Panc1 (cell line): ENCODE measurements around the gene DNAL1. TPM values are rescaled to one million over a fixed set of nuclear protein-coding genes. Genes with fewer than 3 reads are reported as not detected.

ENCODE experiments used
- ATAC-seq: fragments of 200-7000 bp; cut with Tn5 transposase; 2 replicates; pipeline ENCODE4 v1.9.1; 2020; ENCODE audit warnings: mild to moderate bottlenecking, moderate library complexity
- BruUV-seq: library from RNA; stranded (reverse); fragments of 400-500 nt; replicated peaks from 2 replicates; lab custom pipeline; 2021; lab: Mats Ljungman, UMichigan
- CTCF ChIA-PET: fragments of 300-600 bp; sonication (Branson Sonifier 250); formaldehyde crosslinking; loops from one replicate; lab custom pipeline; 2022; ENCODE audit warnings: antibody characterized with exemption; lab: Charles Lee
- POLR2A ChIA-PET: fragments of 300-600 bp; sonication (Branson Sonifier 250); formaldehyde crosslinking; loops from one replicate; lab custom pipeline; 2022; ENCODE audit warnings: antibody characterized with exemption; lab: Charles Lee
- DNase-seq: peaks from one replicate; pipeline ENCODE4 v3.0.0-alpha.2; 2010; ENCODE audit warnings: low read depth, low spot score
- H3K27ac ChIP-seq: 2 replicates; pipeline ENCODE4 v1.5.1; 2011; ENCODE audit warnings: mild to moderate bottlenecking, low read length, inconsistent platforms
- H3K27me3 ChIP-seq: fragments of 200-500 bp; sonication (Bioruptor generic); 2 replicates; pipeline ENCODE4 v1.6.0; 2014; ENCODE audit warnings: low read length, inconsistent platforms; ENCODE audit not compliant: control insufficient read depth, insufficient read depth
- H3K36me3 ChIP-seq: fragments of 200-500 bp; sonication (Bioruptor generic); 2 replicates; pipeline ENCODE4 v1.5.1; 2014; ENCODE audit warnings: inconsistent platforms, mild to moderate bottlenecking, low read length, moderate library complexity; ENCODE audit not compliant: control insufficient read depth, insufficient read depth
- H3K4me1 ChIP-seq: 2 replicates; pipeline ENCODE4 v1.5.1; 2011; ENCODE audit warnings: inconsistent platforms, mild to moderate bottlenecking, low read length, moderate library complexity; ENCODE audit not compliant: control insufficient read depth, insufficient read depth
- H3K4me3 ChIP-seq, 2 experiments: 2 replicates each; pipeline ENCODE4 v1.5.1; 2011 to 2012; ENCODE audit warnings: low read depth in 2 of 2, low read length in 2 of 2, mild to moderate bottlenecking in 2 of 2, inconsistent platforms in 1 of 2, moderate library complexity in 1 of 2
- H3K9me3 ChIP-seq: fragments of 200-500 bp; sonication (Bioruptor generic); 2 replicates; pipeline ENCODE4 v1.5.1; 2014; ENCODE audit warnings: low read depth, mild to moderate bottlenecking, inconsistent platforms, low read length, moderate library complexity; ENCODE audit not compliant: control insufficient read depth, insufficient read depth
- POLR2AphosphoS5 ChIP-seq: IDR thresholded peaks from 2 replicates; pipeline ENCODE4 v1.6.1; 2012; ENCODE audit warnings: mild to moderate bottlenecking, low read depth, low read length, moderate library complexity
- SIN3A ChIP-seq: IDR thresholded peaks from 2 replicates; pipeline ENCODE4 v1.6.1; 2012; ENCODE audit warnings: low read depth, mild to moderate bottlenecking, low read length, moderate library complexity, borderline replicate concordance; ENCODE audit not compliant: insufficient read depth
- TCF7L2 ChIP-seq: IDR thresholded peaks from 2 replicates; pipeline ENCODE4 v1.6.1; 2011; ENCODE audit warnings: mild to moderate bottlenecking, low read depth, low read length, inconsistent platforms
- in situ Hi-C: cut with HindIII; loops from 2 replicates; pipeline ENCODE4 v1.10.0; 2016; ENCODE audit warnings: low sequenced_read_pairs, low pct_unique_long_range_greater_than_20kb
- intact Hi-C: fragments of 100-400 bp; cut with micrococcal nuclease; formaldehyde crosslinking; loops from one replicate; pipeline ENCODE4 v1.10.0; 2022; ENCODE audit not compliant: unreplicated experiment
- total RNA-seq: library from RNA; stranded (reverse); gene quantifications from one replicate; pipeline ENCODE4 v1.2.1, GENCODE V29; 2021; ENCODE audit not compliant: unreplicated experiment
- TF ChIP-seq, protein P1 (sequence below), 2 experiments: IDR thresholded peaks; 2 replicates each; pipeline ENCODE4 v1.6.1; 2011 to 2012; ENCODE audit warnings: low read depth in 2 of 2, control low read depth in 1 of 2, low read length in 1 of 2, mild to moderate bottlenecking in 1 of 2, moderate library complexity in 1 of 2; ENCODE audit not compliant: insufficient read depth in 1 of 2
- TF ChIP-seq, protein P2 (sequence below): fragments of 450-650 bp; IDR thresholded peaks from 2 replicates; pipeline ENCODE4 v1.5.1; 2017; ENCODE audit warnings: mild to moderate bottlenecking

Gene DNAL1
- total RNA-seq, 1 experiment from 2014 or later, result 15.2 TPM

DNA sequence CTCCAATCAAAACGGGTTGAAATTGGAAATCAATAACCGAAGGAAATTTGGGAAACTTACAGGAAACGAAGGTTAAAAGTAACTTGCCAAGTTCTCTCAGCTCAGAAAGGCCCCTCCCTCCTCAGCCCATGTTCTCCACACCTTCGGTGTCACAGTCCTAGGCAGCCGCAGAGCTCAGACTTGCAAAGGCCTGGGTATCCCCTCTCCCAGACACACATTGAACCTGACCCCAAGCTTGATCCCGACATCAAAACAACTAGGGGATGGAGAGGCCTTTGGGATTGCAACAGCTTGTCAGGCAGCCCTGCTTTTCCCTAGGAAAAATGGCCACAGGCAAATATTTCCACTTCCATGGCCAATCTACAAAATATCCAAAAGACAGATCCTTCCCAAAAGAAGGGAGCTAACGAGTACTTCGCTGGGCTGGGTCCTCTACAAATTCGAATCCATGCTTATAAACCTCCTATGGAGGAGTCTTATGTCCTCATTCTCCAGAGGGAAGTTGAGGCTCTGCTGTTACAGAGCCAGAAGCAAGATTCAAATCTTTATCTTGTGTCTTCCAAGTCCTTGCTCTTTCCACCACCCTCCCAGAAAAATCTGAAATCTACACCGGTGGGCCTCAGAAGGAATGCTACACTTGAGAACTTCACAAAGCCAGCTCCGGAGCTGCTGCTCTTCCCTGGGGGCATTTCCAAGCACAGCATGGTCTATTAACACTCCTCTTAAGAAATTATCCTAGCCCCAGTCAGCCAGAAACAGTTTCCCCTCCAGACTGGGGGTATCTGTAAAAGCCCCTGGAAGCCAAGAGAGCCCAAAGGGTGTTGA is 105.1 kb downstream of the DNAL1 start:
- Histone ChIP-seq H3K27ac (peak overlapping the region; percentile 97), H3K4me3 (no peak overlapping the region), H3K36me3 (no peaks in the 10 kb centered on the region), H3K4me1 (peaks cover 95% of the 10 kb centered on the region), H3K27me3 (no peaks in the 10 kb centered on the region), H3K9me3 (no peaks in the 10 kb centered on the region)
- DNase-seq (no peak), ATAC-seq (no peak)
- intact Hi-C loops (no loop called here), in situ Hi-C loops (no loop called here)
- ChIA-PET CTCF (interaction anchor here (1.0 kb wide), 1 partner anchor 21 kb away, joined by 4 read pairs; no protein-coding TSS in a partner anchor), POLR2A (interaction anchor here (0.6 kb wide), 1 partner anchor 14 kb away, joined by 7 read pairs; no protein-coding TSS in a partner anchor)
- TF ChIP-seq, protein P1, sequence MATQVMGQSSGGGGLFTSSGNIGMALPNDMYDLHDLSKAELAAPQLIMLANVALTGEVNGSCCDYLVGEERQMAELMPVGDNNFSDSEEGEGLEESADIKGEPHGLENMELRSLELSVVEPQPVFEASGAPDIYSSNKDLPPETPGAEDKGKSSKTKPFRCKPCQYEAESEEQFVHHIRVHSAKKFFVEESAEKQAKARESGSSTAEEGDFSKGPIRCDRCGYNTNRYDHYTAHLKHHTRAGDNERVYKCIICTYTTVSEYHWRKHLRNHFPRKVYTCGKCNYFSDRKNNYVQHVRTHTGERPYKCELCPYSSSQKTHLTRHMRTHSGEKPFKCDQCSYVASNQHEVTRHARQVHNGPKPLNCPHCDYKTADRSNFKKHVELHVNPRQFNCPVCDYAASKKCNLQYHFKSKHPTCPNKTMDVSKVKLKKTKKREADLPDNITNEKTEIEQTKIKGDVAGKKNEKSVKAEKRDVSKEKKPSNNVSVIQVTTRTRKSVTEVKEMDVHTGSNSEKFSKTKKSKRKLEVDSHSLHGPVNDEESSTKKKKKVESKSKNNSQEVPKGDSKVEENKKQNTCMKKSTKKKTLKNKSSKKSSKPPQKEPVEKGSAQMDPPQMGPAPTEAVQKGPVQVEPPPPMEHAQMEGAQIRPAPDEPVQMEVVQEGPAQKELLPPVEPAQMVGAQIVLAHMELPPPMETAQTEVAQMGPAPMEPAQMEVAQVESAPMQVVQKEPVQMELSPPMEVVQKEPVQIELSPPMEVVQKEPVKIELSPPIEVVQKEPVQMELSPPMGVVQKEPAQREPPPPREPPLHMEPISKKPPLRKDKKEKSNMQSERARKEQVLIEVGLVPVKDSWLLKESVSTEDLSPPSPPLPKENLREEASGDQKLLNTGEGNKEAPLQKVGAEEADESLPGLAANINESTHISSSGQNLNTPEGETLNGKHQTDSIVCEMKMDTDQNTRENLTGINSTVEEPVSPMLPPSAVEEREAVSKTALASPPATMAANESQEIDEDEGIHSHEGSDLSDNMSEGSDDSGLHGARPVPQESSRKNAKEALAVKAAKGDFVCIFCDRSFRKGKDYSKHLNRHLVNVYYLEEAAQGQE (IDR thresholded peaks at IDR 0.05; ENCODE audit: insufficient read depth in 1 of 2, low read depth in 2 of 2, low read length in 1 of 2), result no peak
- TF ChIP-seq POLR2AphosphoS5 (no peak), TCF7L2 (no peak), SIN3A (no peak)
- TF ChIP-seq, protein P2, sequence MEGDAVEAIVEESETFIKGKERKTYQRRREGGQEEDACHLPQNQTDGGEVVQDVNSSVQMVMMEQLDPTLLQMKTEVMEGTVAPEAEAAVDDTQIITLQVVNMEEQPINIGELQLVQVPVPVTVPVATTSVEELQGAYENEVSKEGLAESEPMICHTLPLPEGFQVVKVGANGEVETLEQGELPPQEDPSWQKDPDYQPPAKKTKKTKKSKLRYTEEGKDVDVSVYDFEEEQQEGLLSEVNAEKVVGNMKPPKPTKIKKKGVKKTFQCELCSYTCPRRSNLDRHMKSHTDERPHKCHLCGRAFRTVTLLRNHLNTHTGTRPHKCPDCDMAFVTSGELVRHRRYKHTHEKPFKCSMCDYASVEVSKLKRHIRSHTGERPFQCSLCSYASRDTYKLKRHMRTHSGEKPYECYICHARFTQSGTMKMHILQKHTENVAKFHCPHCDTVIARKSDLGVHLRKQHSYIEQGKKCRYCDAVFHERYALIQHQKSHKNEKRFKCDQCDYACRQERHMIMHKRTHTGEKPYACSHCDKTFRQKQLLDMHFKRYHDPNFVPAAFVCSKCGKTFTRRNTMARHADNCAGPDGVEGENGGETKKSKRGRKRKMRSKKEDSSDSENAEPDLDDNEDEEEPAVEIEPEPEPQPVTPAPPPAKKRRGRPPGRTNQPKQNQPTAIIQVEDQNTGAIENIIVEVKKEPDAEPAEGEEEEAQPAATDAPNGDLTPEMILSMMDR, result no peak
- BruUV-seq, result no TSS peak

DNA sequence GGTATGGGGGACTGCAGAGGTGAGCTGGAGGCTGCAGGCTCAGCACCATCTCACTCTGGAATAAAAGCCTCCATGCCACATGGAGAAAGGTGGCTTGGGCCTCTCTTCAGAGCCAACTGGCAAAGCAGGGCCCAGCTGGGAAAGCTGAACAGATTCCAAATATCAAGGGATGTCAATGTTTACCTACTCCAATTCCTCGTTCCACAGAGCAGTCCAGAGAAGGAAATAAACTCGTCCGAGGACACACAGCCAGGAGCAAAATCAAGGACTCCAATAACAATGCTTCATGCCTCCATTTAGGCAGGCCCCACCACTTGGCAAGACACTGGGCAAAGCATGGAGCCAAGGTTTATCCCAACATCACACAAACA is 105.7 kb downstream of the DNAL1 start:
- in situ Hi-C loops, result no loop called here
- DNase-seq (no peak), ATAC-seq (no peak)
- ChIA-PET POLR2A (interaction anchor here (0.6 kb wide), 1 partner anchor 13 kb away, joined by 7 read pairs; no protein-coding TSS in a partner anchor), CTCF (no interaction called here)
- intact Hi-C loops, result no loop called here
- no peaks in the 10 kb centered on the region for H3K27me3 ChIP-seq
- H3K4me1 ChIP-seq, result peaks cover 95% of the 10 kb centered on the region
- peak overlapping the region; percentile 97 for H3K27ac ChIP-seq
- H3K9me3 ChIP-seq, result no peaks in the 10 kb centered on the region
- no peaks in the 10 kb centered on the region for H3K36me3 ChIP-seq
- no peak overlapping the region for H3K4me3 ChIP-seq
- no TSS peak for BruUV-seq
- TF ChIP-seq, protein P2, result no peak
- TF ChIP-seq SIN3A, result no peak
- TF ChIP-seq, protein P1 (IDR thresholded peaks at IDR 0.05; ENCODE audit: insufficient read depth in 1 of 2, low read depth in 2 of 2, low read length in 1 of 2), result no peak
- no peak for TF ChIP-seq TCF7L2
- no peak for TF ChIP-seq POLR2AphosphoS5
